Right lobe of liver (tissue), 4 donors: ENCODE data around the gene EXD2.

Experiments
- POLR2A ChIP-seq: fragments of 450-650 bp; IDR thresholded peaks from one replicate; pipeline ENCODE4 v1.6.1; 2017; ENCODE audit warnings: antibody characterized with exemption, mild to moderate bottlenecking
- TF ChIP-seq, protein P1 (sequence below), 4 donors: fragments of 200-600 bp in 3 of 4; fragments of 450-650 bp in 1 of 4; IDR thresholded peaks; one replicate each; pipeline versions ENCODE4 v1.5.1 to v1.8.0; 2016 to 2022; ENCODE audit warnings: antibody characterized with exemption in 4 of 4, mild to moderate bottlenecking in 2 of 4
- donor health status: DM: no; HTN: no; CAD: no.
- donor health status: DM: no; HTN: no; CAD: no.
- donor health status: DM: no; HTN: yes; CAD: no.

DNA sequence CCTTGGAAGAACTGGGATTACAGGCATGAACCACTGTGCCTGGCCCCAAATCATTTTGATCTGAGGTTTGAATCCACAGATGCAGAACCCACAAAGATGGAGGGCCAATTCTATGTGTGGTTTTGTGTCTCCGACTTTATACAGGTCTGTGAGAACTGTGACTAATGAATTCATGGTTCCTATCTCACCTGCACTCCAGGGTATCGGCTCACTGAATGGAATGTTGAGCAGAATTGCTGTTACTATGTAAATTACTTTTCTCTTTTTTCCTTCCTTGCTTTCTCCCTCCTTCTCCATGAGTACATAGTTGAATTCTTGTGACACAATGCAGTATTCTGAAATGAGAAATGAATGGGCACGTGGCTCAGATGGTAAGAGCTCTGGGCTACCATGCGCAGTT, 47.6 kb downstream of the EXD2 start:
- TF ChIP-seq, protein P1, sequence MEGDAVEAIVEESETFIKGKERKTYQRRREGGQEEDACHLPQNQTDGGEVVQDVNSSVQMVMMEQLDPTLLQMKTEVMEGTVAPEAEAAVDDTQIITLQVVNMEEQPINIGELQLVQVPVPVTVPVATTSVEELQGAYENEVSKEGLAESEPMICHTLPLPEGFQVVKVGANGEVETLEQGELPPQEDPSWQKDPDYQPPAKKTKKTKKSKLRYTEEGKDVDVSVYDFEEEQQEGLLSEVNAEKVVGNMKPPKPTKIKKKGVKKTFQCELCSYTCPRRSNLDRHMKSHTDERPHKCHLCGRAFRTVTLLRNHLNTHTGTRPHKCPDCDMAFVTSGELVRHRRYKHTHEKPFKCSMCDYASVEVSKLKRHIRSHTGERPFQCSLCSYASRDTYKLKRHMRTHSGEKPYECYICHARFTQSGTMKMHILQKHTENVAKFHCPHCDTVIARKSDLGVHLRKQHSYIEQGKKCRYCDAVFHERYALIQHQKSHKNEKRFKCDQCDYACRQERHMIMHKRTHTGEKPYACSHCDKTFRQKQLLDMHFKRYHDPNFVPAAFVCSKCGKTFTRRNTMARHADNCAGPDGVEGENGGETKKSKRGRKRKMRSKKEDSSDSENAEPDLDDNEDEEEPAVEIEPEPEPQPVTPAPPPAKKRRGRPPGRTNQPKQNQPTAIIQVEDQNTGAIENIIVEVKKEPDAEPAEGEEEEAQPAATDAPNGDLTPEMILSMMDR (IDR thresholded peaks at IDR 0.05) = no peak
- TF ChIP-seq POLR2A = no peak
